Omental fat pad (tissue), 4 donors: ENCODE measurements around the gene CTRB2. TPM values are rescaled to one million over a fixed set of nuclear protein-coding genes. Genes with fewer than 3 reads are reported as not detected.

Experiments
- ATAC-seq: fragments of 150-250 bp; one replicate; pipeline ENCODE4 v1.9.1; 2016; ENCODE audit warnings: mild to moderate bottlenecking, moderate library complexity; ENCODE audit not compliant: low FRiP score
- DNase-seq: peaks from one replicate; pipeline ENCODE4 v3.0.0-alpha.2; 2019; ENCODE audit warnings: low spot score
- CTCF ChIP-seq, 3 donors: fragments of 450-650 bp; IDR thresholded peaks; one replicate each; pipeline ENCODE4 v1.5.1; 2016 to 2017; ENCODE audit warnings: antibody characterized with exemption in 3 of 3, mild to moderate bottlenecking in 3 of 3, moderate library complexity in 2 of 3
- total RNA-seq, 4 donors: library from RNA; depleted of rRNA; stranded (reverse); fragments of >200 nt; gene quantifications; one replicate each; pipeline ENCODE4 v1.1.0, GENCODE V29; 2016

The CTRB2 gene
- not detected for total RNA-seq

GRCh38 chr16:75206749-75207451, at the start of gene CTRB2:
Gene CTRB2, minus strand, starts transcription at chr16:75207161. Its CDS starts 20 bp downstream, at chr16:75207141.
- DNase-seq (no peak), ATAC-seq (peak; percentile 10)
- TF ChIP-seq CTCF (IDR thresholded peaks at IDR 0.05), result no peak

GRCh38 chr16:75256059-75256571, 49.2 kb upstream of the CTRB2 start:
- no peak for ATAC-seq
- no peak for DNase-seq
- no peak for TF ChIP-seq CTCF (IDR thresholded peaks at IDR 0.05)

- TF ChIP-seq CTCF (IDR thresholded peaks at IDR 0.05), result no peak
- no peak for DNase-seq
- ATAC-seq, result peak; percentile 12
Observed at GRCh38 chr16:75254359-75254837, 47.4 kb upstream of the CTRB2 start.

GRCh38 chr16:75252946-75253911, 46.3 kb upstream of the CTRB2 start:
- DNase-seq (no peak), ATAC-seq (no peak)
- TF ChIP-seq CTCF (IDR thresholded peaks at IDR 0.05), result no peak

GRCh38 chr16:75252049-75252864, 45.3 kb upstream of the CTRB2 start:
- DNase-seq (no peak), ATAC-seq (peak; percentile 1)
- TF ChIP-seq CTCF (IDR thresholded peaks at IDR 0.05), result no peak

GRCh38 chr16:75251280-75252048, 44.5 kb upstream of the CTRB2 start, which contains the start of gene BCAR1:
Gene BCAR1, minus strand, starts transcription at chr16:75251624. Its CDS starts 142 bp downstream, at chr16:75251482.
- no peak for DNase-seq
- no peak for TF ChIP-seq CTCF (IDR thresholded peaks at IDR 0.05)

More at GRCh38 chr16:75251280-75252048, 44.5 kb upstream of the CTRB2 start, which contains the start of gene BCAR1:
- ATAC-seq, result peak; percentile 73
